Stimulated activated CD4-positive, alpha-beta T cell treated with anti-CD3 and anti-CD28 coated beads, Interleukin-4, amount 100 ng/mL, for 24 hours (primary cell): Measurements from ENCODE around the gene NSD2.
"Not testable (repeated sequence)": the region's sequence is repeated elsewhere in the genome, so short reads cannot be mapped to it uniquely, and the experiment has no call there.

ENCODE experiments used
- DNase-seq: peaks from one replicate; pipeline ENCODE4 v3.0.0-alpha.2; 2020

NSD2 gene

GRCh38 chr4:1842339-1842895, 28.8 kb upstream of the NSD2 start:
- no peak for DNase-seq

- no peak for DNase-seq
Measured at GRCh38 chr4:1842993-1843448, 28.2 kb upstream of the NSD2 start.

- DNase-seq: no peak
Measured at GRCh38 chr4:1843852-1844251, 27.3 kb upstream of the NSD2 start.

GRCh38 chr4:1844618-1845017, 26.6 kb upstream of the NSD2 start:
- DNase-seq: not testable (repeated sequence)

GRCh38 chr4:1846580-1846979, 24.6 kb upstream of the NSD2 start:
- DNase-seq: no peak

- DNase-seq: no peak
Measured at GRCh38 chr4:1850276-1850675, 20.9 kb upstream of the NSD2 start.

GRCh38 chr4:1851160-1851559, 20.0 kb upstream of the NSD2 start:
- DNase-seq: no peak

GRCh38 chr4:1851575-1852410, 19.4 kb upstream of the NSD2 start:
- DNase-seq: no peak

- DNase-seq: no peak
Measured at GRCh38 chr4:1852904-1853623, 18.1 kb upstream of the NSD2 start.

- DNase-seq: no peak
Measured at GRCh38 chr4:1854752-1855151, 16.4 kb upstream of the NSD2 start.

GRCh38 chr4:1855333-1856070, 15.7 kb upstream of the NSD2 start:
- DNase-seq: no peak

- peak; percentile 93 for DNase-seq
Measured at GRCh38 chr4:1856071-1856942, 14.9 kb upstream of the NSD2 start, which contains the start of gene LETM1. LETM1 (minus strand) TSS chr4:1856156; CDS start chr4:1855950, 206 bp downstream.

- DNase-seq: no peak
Measured at GRCh38 chr4:1856943-1857699, 14.1 kb upstream of the NSD2 start.

- DNase-seq: no peak
Measured at GRCh38 chr4:1857931-1858330, 13.3 kb upstream of the NSD2 start.

GRCh38 chr4:1859389-1859753, 11.8 kb upstream of the NSD2 start:
- no peak for DNase-seq

- DNase-seq: no peak
Measured at GRCh38 chr4:1862055-1862911, 8.9 kb upstream of the NSD2 start.

- DNase-seq: no peak
Measured at GRCh38 chr4:1862961-1863296, 8.3 kb upstream of the NSD2 start.

GRCh38 chr4:1863297-1864033, 7.7 kb upstream of the NSD2 start:
- DNase-seq: no peak
